HL-60 (cell line): ENCODE results near the gene ACTN1.

Experiments used
- DNase-seq, 2 experiments: peaks; one replicate each; pipeline ENCODE4 v3.0.0-alpha.2; 2010 to 2020; ENCODE audit warnings: low read depth in 1 of 2, low spot score in 1 of 2
- H3K27ac ChIP-seq: fragments of 250-450 bp; sonication (Bioruptor Pico); replicated peaks from 2 replicates; pipeline ENCODE4 v1.5.1; 2020; ENCODE audit warnings: mild to moderate bottlenecking, moderate library complexity
- H3K27me3 ChIP-seq: fragments of 250-450 bp; sonication (Bioruptor Pico); 2 replicates; pipeline ENCODE4 v1.5.1; 2021; ENCODE audit warnings: mild to moderate bottlenecking, moderate library complexity; ENCODE audit not compliant: insufficient read depth, poor library complexity, severe bottlenecking
- H3K4me3 ChIP-seq: replicated peaks from 2 replicates; pipeline ENCODE4 v1.5.1; 2011; ENCODE audit warnings: mild to moderate bottlenecking, control low read depth, low read length; ENCODE audit not compliant: insufficient read depth
- GABPA ChIP-seq: IDR thresholded peaks from 2 replicates; pipeline ENCODE4 v1.6.1; 2012; ENCODE audit warnings: low read depth
- POLR2AphosphoS5 ChIP-seq: IDR thresholded peaks from 2 replicates; pipeline ENCODE4 v1.6.1; 2012; ENCODE audit warnings: low read depth
- SPI1 ChIP-seq: IDR thresholded peaks from 2 replicates; pipeline ENCODE4 v1.6.1; 2012; ENCODE audit warnings: low read depth, mild to moderate bottlenecking, borderline replicate concordance
- TF ChIP-seq, protein P1 (sequence below): IDR thresholded peaks from 2 replicates; pipeline ENCODE4 v1.6.1; 2012; ENCODE audit warnings: low read depth; ENCODE audit not compliant: insufficient replicate concordance
- TF ChIP-seq, protein P2 (sequence below): IDR thresholded peaks from one replicate; pipeline ENCODE4 v1.5.1; 2011; ENCODE audit warnings: low read length, control low read depth, inconsistent platforms; ENCODE audit not compliant: insufficient read depth

Gene ACTN1

DNA sequence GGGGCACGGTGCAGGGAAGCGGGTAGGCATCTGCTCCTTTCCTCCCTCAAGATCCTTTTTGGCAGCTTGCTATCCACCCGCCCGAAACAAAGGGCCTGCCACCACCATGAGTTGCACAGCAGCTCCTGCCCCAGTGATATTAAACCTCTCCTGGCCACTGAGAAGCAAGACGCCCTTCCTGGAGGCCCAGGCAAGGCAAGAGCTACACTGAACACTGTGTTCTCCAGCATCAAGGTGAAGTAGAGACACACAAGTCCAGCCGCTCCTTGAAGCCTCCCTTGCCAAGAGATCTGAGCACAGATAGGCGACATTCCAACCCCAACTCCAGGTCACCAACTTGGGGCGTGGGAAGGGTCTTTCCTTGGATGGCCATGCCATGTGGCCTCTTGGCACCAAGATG is 70.9 kb downstream of the ACTN1 start:
- H3K27ac ChIP-seq: no peak overlapping the region
- no peak for DNase-seq
- H3K4me3 ChIP-seq: no peak overlapping the region
- TF ChIP-seq SPI1 (no peak), GABPA (no peak), POLR2AphosphoS5 (no peak)
- TF ChIP-seq, protein P1, sequence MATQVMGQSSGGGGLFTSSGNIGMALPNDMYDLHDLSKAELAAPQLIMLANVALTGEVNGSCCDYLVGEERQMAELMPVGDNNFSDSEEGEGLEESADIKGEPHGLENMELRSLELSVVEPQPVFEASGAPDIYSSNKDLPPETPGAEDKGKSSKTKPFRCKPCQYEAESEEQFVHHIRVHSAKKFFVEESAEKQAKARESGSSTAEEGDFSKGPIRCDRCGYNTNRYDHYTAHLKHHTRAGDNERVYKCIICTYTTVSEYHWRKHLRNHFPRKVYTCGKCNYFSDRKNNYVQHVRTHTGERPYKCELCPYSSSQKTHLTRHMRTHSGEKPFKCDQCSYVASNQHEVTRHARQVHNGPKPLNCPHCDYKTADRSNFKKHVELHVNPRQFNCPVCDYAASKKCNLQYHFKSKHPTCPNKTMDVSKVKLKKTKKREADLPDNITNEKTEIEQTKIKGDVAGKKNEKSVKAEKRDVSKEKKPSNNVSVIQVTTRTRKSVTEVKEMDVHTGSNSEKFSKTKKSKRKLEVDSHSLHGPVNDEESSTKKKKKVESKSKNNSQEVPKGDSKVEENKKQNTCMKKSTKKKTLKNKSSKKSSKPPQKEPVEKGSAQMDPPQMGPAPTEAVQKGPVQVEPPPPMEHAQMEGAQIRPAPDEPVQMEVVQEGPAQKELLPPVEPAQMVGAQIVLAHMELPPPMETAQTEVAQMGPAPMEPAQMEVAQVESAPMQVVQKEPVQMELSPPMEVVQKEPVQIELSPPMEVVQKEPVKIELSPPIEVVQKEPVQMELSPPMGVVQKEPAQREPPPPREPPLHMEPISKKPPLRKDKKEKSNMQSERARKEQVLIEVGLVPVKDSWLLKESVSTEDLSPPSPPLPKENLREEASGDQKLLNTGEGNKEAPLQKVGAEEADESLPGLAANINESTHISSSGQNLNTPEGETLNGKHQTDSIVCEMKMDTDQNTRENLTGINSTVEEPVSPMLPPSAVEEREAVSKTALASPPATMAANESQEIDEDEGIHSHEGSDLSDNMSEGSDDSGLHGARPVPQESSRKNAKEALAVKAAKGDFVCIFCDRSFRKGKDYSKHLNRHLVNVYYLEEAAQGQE: no peak
- TF ChIP-seq, protein P2, sequence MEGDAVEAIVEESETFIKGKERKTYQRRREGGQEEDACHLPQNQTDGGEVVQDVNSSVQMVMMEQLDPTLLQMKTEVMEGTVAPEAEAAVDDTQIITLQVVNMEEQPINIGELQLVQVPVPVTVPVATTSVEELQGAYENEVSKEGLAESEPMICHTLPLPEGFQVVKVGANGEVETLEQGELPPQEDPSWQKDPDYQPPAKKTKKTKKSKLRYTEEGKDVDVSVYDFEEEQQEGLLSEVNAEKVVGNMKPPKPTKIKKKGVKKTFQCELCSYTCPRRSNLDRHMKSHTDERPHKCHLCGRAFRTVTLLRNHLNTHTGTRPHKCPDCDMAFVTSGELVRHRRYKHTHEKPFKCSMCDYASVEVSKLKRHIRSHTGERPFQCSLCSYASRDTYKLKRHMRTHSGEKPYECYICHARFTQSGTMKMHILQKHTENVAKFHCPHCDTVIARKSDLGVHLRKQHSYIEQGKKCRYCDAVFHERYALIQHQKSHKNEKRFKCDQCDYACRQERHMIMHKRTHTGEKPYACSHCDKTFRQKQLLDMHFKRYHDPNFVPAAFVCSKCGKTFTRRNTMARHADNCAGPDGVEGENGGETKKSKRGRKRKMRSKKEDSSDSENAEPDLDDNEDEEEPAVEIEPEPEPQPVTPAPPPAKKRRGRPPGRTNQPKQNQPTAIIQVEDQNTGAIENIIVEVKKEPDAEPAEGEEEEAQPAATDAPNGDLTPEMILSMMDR: no peak
- H3K27me3 ChIP-seq: no peaks in the 10 kb centered on the region

DNA sequence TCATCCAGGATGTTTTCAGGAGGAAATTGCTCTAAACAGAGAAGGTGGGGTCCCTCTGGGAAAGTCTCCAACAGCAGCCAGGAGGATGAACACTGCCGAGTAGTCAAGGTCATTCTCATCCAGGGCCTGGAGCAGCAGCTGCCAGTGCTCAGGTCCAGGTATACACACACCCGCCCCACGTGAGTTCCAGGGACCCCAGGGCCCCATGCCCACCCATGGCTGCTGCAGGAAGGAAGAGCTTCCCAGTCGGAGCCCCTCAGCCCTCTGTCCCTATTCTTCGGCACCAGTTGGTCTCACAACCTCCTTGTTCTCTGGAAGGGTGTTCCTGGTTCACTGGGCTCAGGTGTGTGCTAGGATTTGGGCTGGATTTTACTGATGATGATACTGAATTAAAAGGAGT is 72.7 kb downstream of the ACTN1 start:
- Histone ChIP-seq H3K27me3 (no peaks in the 10 kb centered on the region), H3K4me3 (no peak overlapping the region), H3K27ac (no peak overlapping the region)
- no peak for DNase-seq
- TF ChIP-seq, protein P1: no peak
- TF ChIP-seq POLR2AphosphoS5 (no peak), GABPA (no peak), SPI1 (no peak)
- TF ChIP-seq, protein P2: no peak

DNA sequence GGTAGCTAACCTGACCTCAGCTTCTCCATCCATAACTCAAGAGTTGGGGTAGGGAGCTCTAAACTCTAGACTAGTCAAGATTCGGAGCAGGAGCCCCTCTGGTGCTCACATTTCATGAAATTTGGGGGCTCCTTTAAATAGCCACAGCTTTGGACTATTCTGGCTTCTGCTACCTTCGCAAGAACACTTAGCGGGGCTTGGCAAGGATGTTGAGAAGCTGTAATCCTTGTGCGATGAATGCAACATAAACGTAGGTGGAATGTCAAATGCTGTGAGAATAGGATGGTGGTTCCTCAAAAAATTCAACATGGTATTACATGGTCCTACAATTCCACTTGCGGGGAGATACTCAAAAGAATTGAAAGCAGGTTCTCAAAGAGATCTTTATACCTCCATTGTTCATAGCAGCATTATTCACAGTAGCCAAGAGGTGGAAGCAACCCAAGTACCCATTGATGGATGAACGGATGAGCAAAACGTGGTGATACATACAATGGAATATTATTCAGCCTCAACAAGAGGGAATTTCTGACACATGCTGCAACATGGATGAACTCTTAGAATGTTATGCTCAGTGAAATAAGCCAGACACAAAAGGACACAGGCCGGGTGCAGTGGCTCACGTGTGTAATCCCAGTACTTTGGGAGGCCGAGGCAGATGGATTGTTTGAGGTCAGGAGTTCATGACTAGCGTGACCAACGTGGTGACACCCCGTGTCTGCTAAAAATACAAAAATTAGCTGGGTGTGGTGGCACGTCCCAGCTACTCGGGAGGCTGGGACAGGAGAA is 73.8 kb downstream of the ACTN1 start:
- TF ChIP-seq GABPA (no peak), SPI1 (no peak)
- TF ChIP-seq, protein P1: no peak
- DNase-seq: no peak
- Histone ChIP-seq H3K27me3 (no peaks in the 10 kb centered on the region), H3K4me3 (no peak overlapping the region), H3K27ac (no peak overlapping the region)
